Chondrocyte (in vitro differentiated cells): Measurements from ENCODE around the gene FDX1. TPM values are rescaled to one million over a fixed set of nuclear protein-coding genes. Genes with fewer than 3 reads are reported as not detected.

Experiments
- DNase-seq: peaks from one replicate; pipeline ENCODE4 v3.0.0; 2021; ENCODE audit warnings: mixed read lengths, low spot score
- H3K27ac Mint-ChIP-seq: one replicate; pipeline ENCODE4 v1.8.0; 2021; ENCODE audit warnings: mild to moderate bottlenecking, moderate library complexity, mixed read lengths; ENCODE audit not compliant: unreplicated experiment
- H3K27me3 Mint-ChIP-seq: 2 replicates; pipeline ENCODE4 v1.8.0; 2021; ENCODE audit warnings: low read depth, mixed read lengths
- H3K36me3 Mint-ChIP-seq: 2 replicates; pipeline ENCODE4 v1.8.0; 2021; ENCODE audit warnings: low read depth, mixed read lengths
- H3K4me1 Mint-ChIP-seq: 2 replicates; pipeline ENCODE4 v1.8.0; 2021; ENCODE audit warnings: low read depth, mild to moderate bottlenecking, mixed read lengths
- H3K4me3 Mint-ChIP-seq: one replicate; pipeline ENCODE4 v1.8.0; 2021; ENCODE audit warnings: mild to moderate bottlenecking, moderate library complexity, mixed read lengths; ENCODE audit not compliant: unreplicated experiment
- H3K9me3 Mint-ChIP-seq: 2 replicates; pipeline ENCODE4 v1.8.0; 2021; ENCODE audit warnings: low read depth, mixed read lengths
- total RNA-seq: library from RNA; stranded (reverse); gene quantifications from 3 replicates; pipeline ENCODE4 v1.2.1, GENCODE V29; 2021
- TF ChIP-seq, protein P1 (sequence below): fragments of 200-600 bp; sonication (generic); IDR thresholded peaks from 2 replicates; pipeline ENCODE4 v1.5.0; 2021; ENCODE audit warnings: antibody characterized with exemption, mild to moderate bottlenecking, moderate library complexity

The FDX1 gene
- total RNA-seq, 1 donor from 2014 or later = 5.6 TPM

DNA sequence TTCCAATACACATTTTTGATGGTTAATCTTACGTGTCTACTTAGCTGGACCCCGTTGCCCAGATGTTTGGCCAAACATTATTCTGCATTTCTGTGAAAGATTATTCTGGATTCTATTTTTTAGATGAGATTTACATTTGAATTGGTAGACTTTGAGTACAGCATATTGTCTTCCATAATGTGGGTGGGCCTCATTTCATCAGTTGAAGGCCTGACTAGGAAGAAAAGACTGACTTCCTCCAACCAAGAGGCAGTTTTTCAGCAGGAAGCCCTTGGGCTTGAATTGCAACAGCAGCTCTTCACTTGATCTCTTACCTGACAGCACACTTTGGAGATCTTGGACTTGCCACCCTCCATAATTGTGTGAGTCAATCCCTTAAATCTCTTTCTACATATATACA is 58.7 kb downstream of the FDX1 start:
- Mint-ChIP-seq H3K27me3 (no peaks in the 10 kb centered on the region), H3K4me3 (no peak overlapping the region), H3K27ac (no peak overlapping the region), H3K9me3 (no peaks in the 10 kb centered on the region), H3K4me1 (peaks cover 3% of the 10 kb centered on the region), H3K36me3 (peaks cover 2% of the 10 kb centered on the region)
- no peak for DNase-seq
- TF ChIP-seq, protein P1, sequence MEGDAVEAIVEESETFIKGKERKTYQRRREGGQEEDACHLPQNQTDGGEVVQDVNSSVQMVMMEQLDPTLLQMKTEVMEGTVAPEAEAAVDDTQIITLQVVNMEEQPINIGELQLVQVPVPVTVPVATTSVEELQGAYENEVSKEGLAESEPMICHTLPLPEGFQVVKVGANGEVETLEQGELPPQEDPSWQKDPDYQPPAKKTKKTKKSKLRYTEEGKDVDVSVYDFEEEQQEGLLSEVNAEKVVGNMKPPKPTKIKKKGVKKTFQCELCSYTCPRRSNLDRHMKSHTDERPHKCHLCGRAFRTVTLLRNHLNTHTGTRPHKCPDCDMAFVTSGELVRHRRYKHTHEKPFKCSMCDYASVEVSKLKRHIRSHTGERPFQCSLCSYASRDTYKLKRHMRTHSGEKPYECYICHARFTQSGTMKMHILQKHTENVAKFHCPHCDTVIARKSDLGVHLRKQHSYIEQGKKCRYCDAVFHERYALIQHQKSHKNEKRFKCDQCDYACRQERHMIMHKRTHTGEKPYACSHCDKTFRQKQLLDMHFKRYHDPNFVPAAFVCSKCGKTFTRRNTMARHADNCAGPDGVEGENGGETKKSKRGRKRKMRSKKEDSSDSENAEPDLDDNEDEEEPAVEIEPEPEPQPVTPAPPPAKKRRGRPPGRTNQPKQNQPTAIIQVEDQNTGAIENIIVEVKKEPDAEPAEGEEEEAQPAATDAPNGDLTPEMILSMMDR = no peak

DNA sequence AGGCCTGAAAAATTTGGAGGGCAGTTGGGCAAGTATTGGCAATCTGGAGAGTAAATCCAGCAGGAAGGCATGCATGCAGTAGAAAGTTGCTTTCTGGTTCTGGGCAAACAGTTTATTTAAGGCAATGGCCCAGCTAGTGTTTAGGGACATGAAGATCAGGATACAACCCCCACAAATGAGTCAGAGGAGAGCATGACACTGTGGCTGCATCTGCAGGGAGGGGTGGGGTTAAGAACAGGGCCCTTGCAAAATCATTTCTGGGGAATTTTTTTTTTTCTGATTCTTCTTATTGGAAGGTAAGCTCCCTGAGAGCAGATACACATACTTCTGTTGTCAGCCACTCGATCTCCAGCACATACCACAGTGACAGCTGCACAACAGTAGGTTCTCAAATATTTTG is 61.1 kb downstream of the FDX1 start:
- no peak overlapping the region for H3K4me3 Mint-ChIP-seq
- no peaks in the 10 kb centered on the region for H3K27me3 Mint-ChIP-seq
- DNase-seq = no peak
- peaks cover 7% of the 10 kb centered on the region for H3K9me3 Mint-ChIP-seq
- peaks cover 1% of the 10 kb centered on the region for H3K36me3 Mint-ChIP-seq
- H3K4me1 Mint-ChIP-seq = peaks cover 3% of the 10 kb centered on the region
- TF ChIP-seq, protein P1 = no peak
- H3K27ac Mint-ChIP-seq = no peak overlapping the region

DNA sequence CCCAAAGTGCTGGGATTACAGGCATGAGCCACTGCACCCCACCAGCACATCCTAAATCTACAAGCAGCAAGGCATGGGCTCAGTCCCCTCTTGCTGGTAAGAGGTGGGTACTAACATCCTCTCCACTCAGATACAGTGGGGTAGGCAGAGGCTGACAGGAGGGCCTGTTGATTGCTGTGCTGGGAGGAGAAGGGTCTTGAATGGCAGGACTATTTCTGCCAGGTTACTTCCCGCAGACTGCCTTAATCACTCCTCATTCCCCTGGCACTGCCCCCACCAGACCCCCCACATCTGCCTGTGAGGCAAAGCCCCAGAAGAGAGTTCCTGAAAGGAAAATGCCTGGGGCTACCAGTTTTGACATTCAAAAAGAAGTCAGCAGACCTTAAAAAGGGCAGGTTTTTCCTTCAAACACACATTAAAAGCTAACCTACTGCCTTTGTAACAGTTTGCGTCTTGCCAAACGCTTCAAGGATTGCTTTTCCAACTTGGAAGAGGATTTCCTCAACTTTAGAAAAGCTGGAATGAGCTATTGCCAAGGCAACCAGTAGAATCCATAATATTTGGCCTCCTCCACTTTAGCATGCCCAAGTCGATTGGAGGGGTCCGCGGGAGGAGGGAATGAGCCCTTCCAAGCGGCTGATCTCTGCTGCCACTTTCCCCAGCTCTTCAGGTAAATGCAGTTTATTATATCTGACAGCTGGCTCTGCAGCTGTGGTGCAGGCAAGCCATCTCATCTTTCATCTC is 62.0 kb downstream of the FDX1 start:
- Mint-ChIP-seq H3K27me3 (no peaks in the 10 kb centered on the region), H3K27ac (no peak overlapping the region), H3K9me3 (peaks cover 7% of the 10 kb centered on the region), H3K4me3 (no peak overlapping the region), H3K4me1 (peaks cover 3% of the 10 kb centered on the region), H3K36me3 (peaks cover 1% of the 10 kb centered on the region)
- no peak for DNase-seq
- TF ChIP-seq, protein P1 = no peak

DNA sequence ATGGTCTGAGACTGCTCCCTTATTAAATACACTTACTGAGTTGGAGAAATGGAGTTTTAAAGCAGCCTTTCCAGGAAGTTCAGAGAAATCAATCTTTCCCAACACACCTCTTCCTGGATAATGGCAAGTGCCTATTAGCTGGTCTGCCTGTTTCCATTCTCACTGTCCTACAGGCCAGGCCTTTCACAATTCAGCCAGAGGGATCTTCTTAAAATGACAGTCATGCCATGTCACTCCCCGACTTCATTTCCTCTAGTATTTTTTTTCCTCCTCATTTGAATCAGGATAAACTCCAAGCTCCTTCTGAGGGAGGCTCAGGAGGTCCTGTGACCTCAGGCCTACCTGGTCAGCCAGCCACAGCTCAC is 62.6 kb downstream of the FDX1 start:
- no peak for DNase-seq
- peaks cover 3% of the 10 kb centered on the region for H3K4me1 Mint-ChIP-seq
- H3K27me3 Mint-ChIP-seq = peaks cover 2% of the 10 kb centered on the region
- H3K36me3 Mint-ChIP-seq = peaks cover 1% of the 10 kb centered on the region
- no peak overlapping the region for H3K4me3 Mint-ChIP-seq
- no peak overlapping the region for H3K27ac Mint-ChIP-seq
- H3K9me3 Mint-ChIP-seq = peaks cover 7% of the 10 kb centered on the region
- TF ChIP-seq, protein P1 = no peak

DNA sequence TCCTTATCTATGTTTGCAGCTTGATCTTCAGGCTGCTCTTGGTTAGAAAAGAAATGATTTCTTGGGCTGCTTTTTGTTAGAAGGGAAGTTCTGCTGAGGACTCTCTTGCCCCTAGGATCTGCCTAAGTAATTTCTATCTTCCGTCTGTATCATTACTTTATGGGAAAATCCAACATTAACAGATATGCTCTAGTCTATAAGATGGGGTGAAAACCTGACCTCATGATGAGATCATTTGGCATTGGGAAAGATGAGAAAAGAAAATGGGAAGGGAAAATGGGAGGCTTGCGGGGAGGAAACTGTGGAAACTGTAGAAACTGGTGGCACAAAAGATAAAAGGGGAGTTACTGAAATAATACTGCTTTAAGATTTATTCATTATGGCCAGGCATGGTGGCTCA is 63.6 kb downstream of the FDX1 start:
- H3K36me3 Mint-ChIP-seq = peaks cover 1% of the 10 kb centered on the region

More for the DNA sequence above, 63.6 kb downstream of the FDX1 start:
- peaks cover 3% of the 10 kb centered on the region for H3K27me3 Mint-ChIP-seq
- TF ChIP-seq, protein P1 = no peak
- DNase-seq = no peak
- peaks cover 7% of the 10 kb centered on the region for H3K9me3 Mint-ChIP-seq
- peaks cover 3% of the 10 kb centered on the region for H3K4me1 Mint-ChIP-seq
- no peak overlapping the region for H3K4me3 Mint-ChIP-seq
- no peak overlapping the region for H3K27ac Mint-ChIP-seq
